Measurements from ENCODE around the gene MTHFD2L.

GRCh38 chr4:74322301-74322700, 164.4 kb downstream of the MTHFD2L start:
- TF ChIP-seq CTCF (IDR thresholded peaks at IDR 0.05) (no peak), EP300 (IDR thresholded peaks at IDR 0.05) (no peak)
